PC-3 (cell line): ENCODE data around the gene PLOD2. TPM values are rescaled to one million over a fixed set of nuclear protein-coding genes. Genes with fewer than 3 reads are reported as not detected.

ENCODE experiments used
- ATAC-seq: fragments of 200-7000 bp; cut with Tn5 transposase; 2 replicates; pipeline ENCODE4 v1.9.1; 2020; ENCODE audit warnings: mild to moderate bottlenecking, moderate library complexity
- BruUV-seq: library from RNA; stranded (reverse); fragments of 400-500 nt; replicated peaks from 2 replicates; lab custom pipeline; 2021; lab: Mats Ljungman, UMichigan
- CTCF ChIA-PET: fragments of 300-600 bp; sonication (Branson Sonifier 250); formaldehyde crosslinking; loops from one replicate; lab custom pipeline; 2022; ENCODE audit warnings: antibody characterized with exemption; lab: Charles Lee
- POLR2A ChIA-PET: fragments of 300-600 bp; sonication (Branson Sonifier 250); formaldehyde crosslinking; loops from one replicate; lab custom pipeline; 2022; ENCODE audit warnings: antibody characterized with exemption; ENCODE audit not compliant: unreplicated experiment; lab: Charles Lee
- DNase-seq: peaks from one replicate; pipeline ENCODE4 v3.0.0-alpha.2; 2015
- H2AFZ ChIP-seq: fragments of 300-600 bp; sonication (generic); 2 replicates; pipeline ENCODE4 v1.6.0; 2016; ENCODE audit warnings: antibody characterized with exemption, low read length
- H3F3A ChIP-seq: fragments of 300-600 bp; sonication (generic); one replicate; pipeline ENCODE4 v1.6.0; 2017; ENCODE audit warnings: antibody characterized with exemption, low read length, control low read depth, mild to moderate bottlenecking; ENCODE audit not compliant: unreplicated experiment
- H3K27ac ChIP-seq: fragments of 300-600 bp; sonication (generic); 2 replicates; pipeline ENCODE4 v1.5.1; 2016; ENCODE audit warnings: mild to moderate bottlenecking, low read length
- H3K27me3 ChIP-seq: fragments of 300-600 bp; sonication (generic); 2 replicates; pipeline ENCODE4 v1.6.1; 2016; ENCODE audit warnings: low read length, mixed read lengths
- H3K36me3 ChIP-seq: fragments of 300-600 bp; sonication (generic); 2 replicates; pipeline ENCODE4 v1.6.1; 2016; ENCODE audit warnings: low read depth, mixed run types, low read length, mixed read lengths
- H3K4me1 ChIP-seq: fragments of 300-600 bp; sonication (generic); 2 replicates; pipeline ENCODE4 v1.5.1; 2016; ENCODE audit warnings: low read length; ENCODE audit not compliant: insufficient read depth
- H3K4me2 ChIP-seq: fragments of 300-600 bp; sonication (generic); 2 replicates; pipeline ENCODE4 v1.6.0; 2016; ENCODE audit warnings: low read length
- H3K4me3 ChIP-seq: fragments of 300-600 bp; sonication (generic); 2 replicates; pipeline ENCODE4 v1.5.1; 2016; ENCODE audit warnings: mild to moderate bottlenecking, low read length, mixed read lengths
- H3K79me2 ChIP-seq: fragments of 300-600 bp; sonication (generic); 2 replicates; pipeline ENCODE4 v1.6.1; 2017; ENCODE audit warnings: low read length, mixed read lengths
- H3K9ac ChIP-seq: fragments of 300-600 bp; sonication (generic); 2 replicates; pipeline ENCODE4 v1.6.0; 2016; ENCODE audit warnings: mild to moderate bottlenecking, low read length
- H3K9me2 ChIP-seq: fragments of 300-600 bp; sonication (generic); replicated peaks from 2 replicates; pipeline ENCODE4 v1.6.1; 2016; ENCODE audit warnings: mixed run types, low read length, mixed read lengths
- H3K9me3 ChIP-seq: fragments of 300-600 bp; sonication (generic); 2 replicates; pipeline ENCODE4 v1.6.1; 2016; ENCODE audit warnings: low read length, mixed read lengths
- H4K20me1 ChIP-seq: fragments of 300-600 bp; sonication (generic); 2 replicates; pipeline ENCODE4 v1.6.1; 2016; ENCODE audit warnings: low read length, mixed read lengths
- EZH2 ChIP-seq: fragments of 300-600 bp; sonication (generic); IDR thresholded peaks from one replicate; pipeline ENCODE4 v1.6.1; 2017; ENCODE audit warnings: antibody characterized with exemption, mild to moderate bottlenecking, low read length; ENCODE audit not compliant: unreplicated experiment
- EZH2phosphoT487 ChIP-seq: fragments of 300-600 bp; sonication (generic); IDR thresholded peaks from 2 replicates; pipeline ENCODE4 v1.6.1; 2018; ENCODE audit warnings: mild to moderate bottlenecking, antibody characterized with exemption, low read length, borderline replicate concordance
- intact Hi-C: fragments of 100-400 bp; cut with micrococcal nuclease; formaldehyde crosslinking; loops from 2 replicates; pipeline ENCODE4 v1.9.0; 2023
- total RNA-seq: library from RNA; depleted of rRNA; stranded (reverse); fragments of >200 nt; gene quantifications from 2 replicates; pipeline ENCODE4 v1.2.3, GENCODE V29; 2014
- TF ChIP-seq, protein P1 (sequence below): fragments of 300-600 bp; sonication (generic); conservative IDR thresholded peaks from 2 replicates; pipeline ENCODE4 v1.5.1; 2017; ENCODE audit warnings: antibody characterized with exemption, low read depth, mild to moderate bottlenecking, low read length

PLOD2 gene
- total RNA-seq, 1 experiment from 2014 or later, result 76.1 TPM

DNA sequence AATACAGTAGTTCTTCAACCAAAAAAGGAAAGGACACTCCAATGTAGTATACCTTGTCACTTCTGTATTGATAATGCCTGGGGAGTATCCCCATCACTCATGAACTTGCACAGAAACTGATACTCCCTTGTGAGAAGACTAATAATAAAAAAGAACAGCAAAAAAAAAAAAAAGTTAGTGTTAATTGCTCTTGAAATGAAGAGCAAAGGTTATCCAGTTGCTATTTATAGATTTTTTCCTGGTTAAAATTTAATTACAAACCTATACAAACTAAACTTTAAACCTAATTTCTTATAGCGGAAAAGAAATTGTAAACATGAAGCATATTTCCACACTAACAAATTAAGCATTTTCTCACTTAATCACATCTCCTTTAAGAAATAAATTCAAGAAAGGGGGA, 6.7 kb downstream of the PLOD2 start:
- Histone ChIP-seq H3K79me2 (peaks cover 100% of the 10 kb centered on the region), H3K27ac (no peak overlapping the region), H3K27me3 (no peaks in the 10 kb centered on the region), H3K4me3 (no peak overlapping the region), H3K9me3 (no peaks in the 10 kb centered on the region), H3K4me2 (no peak overlapping the region), H3K9ac (no peak overlapping the region), H4K20me1 (peaks cover 61% of the 10 kb centered on the region), H3K4me1 (peaks cover 39% of the 10 kb centered on the region), H3F3A (no peaks in the 10 kb centered on the region), H3K9me2 (no peaks in the 10 kb centered on the region), H2AFZ (no peak overlapping the region), H3K36me3 (peaks cover 26% of the 10 kb centered on the region; the same call in 1 of the 2 replicates)
- no TSS peak for BruUV-seq
- ChIA-PET POLR2A (no interaction called here), CTCF (no interaction called here)
- intact Hi-C loops, result no loop called here
- TF ChIP-seq, protein P1, sequence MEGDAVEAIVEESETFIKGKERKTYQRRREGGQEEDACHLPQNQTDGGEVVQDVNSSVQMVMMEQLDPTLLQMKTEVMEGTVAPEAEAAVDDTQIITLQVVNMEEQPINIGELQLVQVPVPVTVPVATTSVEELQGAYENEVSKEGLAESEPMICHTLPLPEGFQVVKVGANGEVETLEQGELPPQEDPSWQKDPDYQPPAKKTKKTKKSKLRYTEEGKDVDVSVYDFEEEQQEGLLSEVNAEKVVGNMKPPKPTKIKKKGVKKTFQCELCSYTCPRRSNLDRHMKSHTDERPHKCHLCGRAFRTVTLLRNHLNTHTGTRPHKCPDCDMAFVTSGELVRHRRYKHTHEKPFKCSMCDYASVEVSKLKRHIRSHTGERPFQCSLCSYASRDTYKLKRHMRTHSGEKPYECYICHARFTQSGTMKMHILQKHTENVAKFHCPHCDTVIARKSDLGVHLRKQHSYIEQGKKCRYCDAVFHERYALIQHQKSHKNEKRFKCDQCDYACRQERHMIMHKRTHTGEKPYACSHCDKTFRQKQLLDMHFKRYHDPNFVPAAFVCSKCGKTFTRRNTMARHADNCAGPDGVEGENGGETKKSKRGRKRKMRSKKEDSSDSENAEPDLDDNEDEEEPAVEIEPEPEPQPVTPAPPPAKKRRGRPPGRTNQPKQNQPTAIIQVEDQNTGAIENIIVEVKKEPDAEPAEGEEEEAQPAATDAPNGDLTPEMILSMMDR, result no peak
- TF ChIP-seq EZH2phosphoT487, result no peak
- TF ChIP-seq EZH2, result no peak
- DNase-seq, result no peak
- ATAC-seq, result no peak

DNA sequence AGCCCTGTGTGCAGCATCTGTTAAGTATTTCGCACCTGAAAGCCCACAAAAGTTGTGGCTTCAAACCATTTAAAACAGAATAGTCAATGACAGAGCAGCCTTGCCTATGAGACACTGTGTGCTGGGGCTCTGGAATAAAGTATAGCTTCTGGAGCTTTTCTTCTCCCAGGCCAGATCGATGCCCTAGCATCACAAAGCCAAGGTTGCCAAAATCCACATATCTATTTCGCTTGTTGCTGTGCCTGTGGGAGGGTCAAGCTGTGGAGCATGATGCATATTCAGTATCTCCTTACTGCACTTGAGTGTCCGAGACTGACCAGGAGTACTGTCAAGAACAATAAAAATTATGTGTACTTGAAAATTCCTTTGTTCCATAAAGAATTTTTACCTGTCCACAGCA, 7.6 kb downstream of the PLOD2 start:
- Histone ChIP-seq H3K36me3 (peaks cover 22% of the 10 kb centered on the region; the same call in 1 of the 2 replicates), H4K20me1 (peaks cover 61% of the 10 kb centered on the region), H3K4me2 (no peak overlapping the region), H3K4me1 (peaks cover 40% of the 10 kb centered on the region), H3K27me3 (no peaks in the 10 kb centered on the region), H3K27ac (no peak overlapping the region), H3K4me3 (no peak overlapping the region), H2AFZ (no peak overlapping the region), H3K9ac (no peak overlapping the region), H3F3A (peaks cover 6% of the 10 kb centered on the region), H3K79me2 (peaks cover 100% of the 10 kb centered on the region), H3K9me3 (no peaks in the 10 kb centered on the region), H3K9me2 (no peaks in the 10 kb centered on the region)
- ChIA-PET CTCF (interaction anchor here (0.5 kb wide), 1 partner anchor 34 kb away, joined by 3 read pairs; no protein-coding TSS in a partner anchor), POLR2A (no interaction called here)
- no peak for DNase-seq
- intact Hi-C loops, result no loop called here
- no peak for TF ChIP-seq EZH2phosphoT487
- no peak for TF ChIP-seq EZH2
- TF ChIP-seq, protein P1, result no peak
- BruUV-seq, result no TSS peak
- no peak for ATAC-seq

DNA sequence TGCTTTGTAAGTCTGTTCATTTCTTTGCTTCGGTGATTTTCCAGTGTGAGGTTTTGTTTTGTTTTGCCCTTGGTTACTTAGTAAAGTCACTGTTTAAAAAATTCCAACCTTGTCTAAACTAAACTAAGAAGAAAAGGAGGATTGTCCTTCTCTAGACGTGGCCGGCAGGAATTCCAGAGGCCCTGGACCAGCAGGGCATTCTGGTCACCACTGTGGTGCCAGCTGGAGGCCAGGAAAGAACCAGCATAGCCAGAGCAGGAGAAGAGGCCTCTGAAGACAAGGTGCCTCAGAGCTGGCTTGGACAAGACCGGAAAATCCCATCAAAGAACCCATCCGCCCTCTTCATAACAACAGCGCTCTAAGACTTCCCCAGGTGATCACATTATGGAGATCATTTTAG, 8.2 kb downstream of the PLOD2 start:
- peaks cover 25% of the 10 kb centered on the region for H3K36me3 ChIP-seq
- BruUV-seq, result no TSS peak
- H3K9me3 ChIP-seq, result no peaks in the 10 kb centered on the region
- CTCF ChIA-PET, result no interaction called here
- H3K27ac ChIP-seq, result no peak overlapping the region
- peaks cover 6% of the 10 kb centered on the region for H3F3A ChIP-seq
- H3K27me3 ChIP-seq, result no peaks in the 10 kb centered on the region
- H3K4me2 ChIP-seq, result no peak overlapping the region
- H3K4me1 ChIP-seq, result peaks cover 35% of the 10 kb centered on the region
- POLR2A ChIA-PET, result no interaction called here
- no peak overlapping the region for H2AFZ ChIP-seq
- peaks cover 100% of the 10 kb centered on the region for H3K79me2 ChIP-seq
- intact Hi-C loops, result no loop called here
- peak; percentile 6; the same call in 1 of the 2 replicates for ATAC-seq
- peaks cover 61% of the 10 kb centered on the region for H4K20me1 ChIP-seq
- no peaks in the 10 kb centered on the region for H3K9me2 ChIP-seq
- no peak for DNase-seq
- TF ChIP-seq EZH2 (no peak), EZH2phosphoT487 (no peak)
- TF ChIP-seq, protein P1, result no peak
- H3K9ac ChIP-seq, result no peak overlapping the region
- H3K4me3 ChIP-seq, result no peak overlapping the region
